COLO668 (cell line): Measurements from ENCODE around the gene PUS3.
"Not testable (repeated sequence)": the region's sequence is repeated elsewhere in the genome, so short reads cannot be mapped to it uniquely, and the experiment has no call there.

ENCODE experiments used
- DNase-seq: peaks from one replicate; lab custom pipeline; 2025; ENCODE audit not compliant: unreplicated experiment; lab: John Stamatoyannopoulos, UW

The PUS3 gene

DNA sequence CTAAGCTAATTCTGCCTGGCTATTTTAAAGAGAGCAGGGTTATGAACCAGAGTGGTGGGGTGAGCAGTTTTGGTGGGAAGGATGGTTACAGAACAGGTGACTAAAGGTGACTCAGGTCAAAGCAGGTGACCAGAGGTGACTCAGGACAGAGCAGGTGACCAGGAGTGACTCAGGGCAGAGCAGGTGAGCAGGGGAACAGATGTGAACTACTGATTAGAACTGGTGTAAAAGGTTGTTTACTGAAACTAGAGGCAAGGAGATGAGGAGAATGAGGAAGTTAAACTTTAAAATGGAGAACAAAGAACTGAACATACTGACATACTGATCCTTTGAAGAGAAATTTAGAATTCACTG lies 30.9 kb downstream of the PUS3 start:
- DNase-seq, result no peak

DNA sequence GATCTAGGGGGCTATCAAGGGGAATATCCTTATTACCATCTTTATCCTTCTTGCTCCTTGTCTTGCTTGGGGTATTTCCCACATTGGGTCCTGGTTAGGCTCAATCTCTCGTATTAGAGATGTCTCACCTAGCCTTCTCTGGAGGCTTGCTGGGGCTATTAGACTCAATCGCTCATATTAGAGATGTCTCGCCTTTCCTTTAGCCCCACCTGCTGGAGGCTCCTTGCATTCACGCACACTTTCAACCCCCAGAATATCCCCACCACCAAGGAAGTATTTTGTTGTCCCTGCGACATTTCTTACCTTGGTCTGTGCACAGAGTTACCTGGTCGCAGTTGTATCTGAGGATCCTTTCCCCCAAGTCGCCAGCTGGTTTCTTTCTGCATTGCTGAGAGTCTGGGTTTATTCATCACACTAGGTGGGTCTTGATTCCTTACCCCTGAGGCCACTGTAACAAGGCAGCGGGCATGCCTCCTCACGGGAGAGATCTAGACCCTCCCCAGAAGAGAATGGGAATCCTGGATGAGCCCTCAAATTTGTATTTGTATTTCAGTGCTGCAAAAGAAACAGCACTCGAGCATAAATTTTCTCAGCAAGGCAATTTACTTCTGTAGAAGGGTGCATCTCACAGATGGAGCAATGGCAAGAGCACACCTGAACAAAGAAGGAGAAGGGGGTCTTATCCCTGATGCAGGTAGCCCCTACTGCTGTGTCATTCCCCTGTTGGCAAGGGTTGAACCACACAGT lies 31.4 kb downstream of the PUS3 start:
- peak; percentile 42 for DNase-seq

DNA sequence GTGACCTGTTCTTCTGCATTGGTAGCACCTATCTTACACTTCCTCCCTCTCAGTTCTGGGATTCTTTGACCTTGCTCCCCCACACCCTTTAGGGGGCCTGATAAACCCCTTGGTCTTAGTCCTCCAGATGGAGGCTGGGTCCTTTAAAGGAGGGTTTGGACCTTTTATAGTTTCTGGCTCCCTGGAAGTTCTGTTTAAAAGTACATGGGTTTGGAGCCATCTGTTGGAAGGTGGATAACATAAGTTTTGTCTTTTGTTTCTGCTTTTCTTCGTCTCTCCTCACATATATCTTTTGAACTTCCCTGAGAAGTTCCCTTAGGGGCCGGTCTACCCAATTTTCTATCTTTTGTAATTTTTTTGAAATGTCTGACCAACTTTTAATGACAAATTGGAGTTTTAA lies 33.5 kb downstream of the PUS3 start:
- no peak for DNase-seq

DNA sequence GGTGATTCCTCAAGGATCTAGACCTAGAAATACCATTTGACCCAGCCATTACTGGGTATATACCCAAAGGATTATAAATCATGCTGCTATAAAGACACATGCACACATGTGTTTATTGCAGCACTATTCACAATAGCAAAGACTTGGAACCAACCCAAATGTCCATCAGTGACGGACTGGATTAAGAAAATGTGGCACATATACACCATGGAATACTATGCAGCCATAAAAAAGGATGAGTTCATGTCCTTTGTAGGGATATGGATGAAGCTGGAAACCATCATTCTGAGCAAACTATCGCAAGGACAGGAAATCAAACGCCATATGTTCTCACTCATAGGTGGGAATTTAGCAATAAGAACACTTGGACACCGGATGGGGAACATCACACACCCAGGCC lies 37.7 kb downstream of the PUS3 start:
- not testable (repeated sequence) for DNase-seq

DNA sequence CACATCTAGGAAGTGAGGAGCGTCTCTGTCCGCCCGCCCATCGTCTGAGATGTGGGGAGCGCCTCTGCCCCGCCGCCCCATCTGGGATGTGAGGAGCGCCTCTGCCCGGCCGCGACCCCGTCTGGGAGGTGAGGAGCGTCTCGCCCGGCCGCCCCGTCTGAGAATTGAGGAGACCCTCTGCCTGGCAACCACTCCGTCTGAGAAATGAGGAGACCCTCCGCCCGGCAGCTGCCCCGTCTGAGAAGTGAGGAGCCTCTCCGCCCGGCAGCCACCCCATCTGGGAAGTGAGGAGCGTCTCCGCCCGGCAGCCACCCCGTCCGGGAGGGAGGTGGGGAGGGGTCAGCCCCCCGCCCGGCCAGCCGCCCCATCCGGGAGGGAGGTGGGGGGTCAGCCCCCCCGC lies 40.2 kb downstream of the PUS3 start:
- DNase-seq, result not testable (repeated sequence)

DNA sequence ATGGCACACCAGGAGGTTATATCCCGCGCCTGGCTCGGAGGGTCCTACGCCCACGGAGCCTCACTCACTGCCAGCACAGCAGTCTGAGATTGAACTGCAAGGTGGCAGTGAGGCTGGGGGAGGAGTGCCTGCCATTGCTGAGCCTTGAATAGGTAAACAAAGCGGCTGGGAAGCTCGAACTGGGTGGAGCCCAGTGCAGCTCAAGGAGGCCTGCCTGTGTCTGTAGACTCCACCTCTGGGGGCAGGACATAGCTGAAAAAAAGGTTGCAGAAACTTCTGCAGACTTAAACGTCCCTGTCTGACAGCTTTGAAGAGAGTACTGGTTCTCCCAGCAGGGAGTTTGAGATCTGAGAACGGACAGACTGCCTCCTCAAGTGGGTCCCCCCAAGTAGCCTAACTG lies 45.3 kb downstream of the PUS3 start:
- not testable (repeated sequence) for DNase-seq

DNA sequence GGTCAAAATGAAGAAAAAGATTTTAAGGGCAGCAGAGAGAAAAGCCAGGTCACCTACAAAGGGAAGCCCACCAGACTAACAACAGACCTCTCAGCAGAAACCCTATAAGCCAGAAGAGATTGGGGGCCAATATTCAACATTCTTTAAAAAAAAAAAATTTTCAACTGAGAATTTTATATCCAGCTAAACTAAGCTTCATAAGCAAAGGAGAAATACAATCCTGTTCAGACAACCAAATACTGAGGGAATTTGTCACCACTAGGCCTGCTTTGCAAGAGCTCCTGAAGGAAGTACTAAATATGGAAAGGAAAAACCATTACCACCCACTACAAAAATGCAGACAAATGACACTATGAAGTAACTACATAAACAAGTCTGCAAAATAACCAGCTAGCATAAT lies 56.8 kb downstream of the PUS3 start:
- no peak for DNase-seq
